Transverse colon (tissue), 3 donors: ENCODE measurements around the gene VASN.

Source experiments
- CTCF ChIP-seq, 5 experiments: fragments of 200-600 bp in 3 of 5; fragments of 450-650 bp in 2 of 5; sonication (generic) in 3 of 5; IDR thresholded peaks; 1 replicate in 2 of 5; 2 replicates in 3 of 5; pipeline ENCODE4 v1.5.1; 2016 to 2017; ENCODE audit warnings: antibody characterized with exemption in 5 of 5, inconsistent platforms in 3 of 5, mild to moderate bottlenecking in 2 of 5, moderate library complexity in 1 of 5
- EP300 ChIP-seq: sonication (generic); formaldehyde crosslinking; IDR thresholded peaks from one replicate; pipeline ENCODE4 v1.6.1; 2017; ENCODE audit warnings: antibody characterized with exemption, low read depth

GRCh38 chr16:4364196-4365013 is 7.2 kb upstream of the VASN start:
- TF ChIP-seq CTCF (IDR thresholded peaks at IDR 0.05) (no peak), EP300 (no peak)
